GM21825 (cell line): ENCODE data around the gene ALDOC.
"Not testable (repeated sequence)": the region's sequence is repeated elsewhere in the genome, so short reads cannot be mapped to it uniquely, and the experiment has no call there.

ENCODE experiments used
- ATAC-seq: cut with Tn5 transposase; IDR thresholded peaks from one replicate; pipeline ENCODE4 v1.9.1; 2021; ENCODE audit warnings: mild to moderate bottlenecking, moderate library complexity; ENCODE audit not compliant: unreplicated experiment

ALDOC gene

DNA sequence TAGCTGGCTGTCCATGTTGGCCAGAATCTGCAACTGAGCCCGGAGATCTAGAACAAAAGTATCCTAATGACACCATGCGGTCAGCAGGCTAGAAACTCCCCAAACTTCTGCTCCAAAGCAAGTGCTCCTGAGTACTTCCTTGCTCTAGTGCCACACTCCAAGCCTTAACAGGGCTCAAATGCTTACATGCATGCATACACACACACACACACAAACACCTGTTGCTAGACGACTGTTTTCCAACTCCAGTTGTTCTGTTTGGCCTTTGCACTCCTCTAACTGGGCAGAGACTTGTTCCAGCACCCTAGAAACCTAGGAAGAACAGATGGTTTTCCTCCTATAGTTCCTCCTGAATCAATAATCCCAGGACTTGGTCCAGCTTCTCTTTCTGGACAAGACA is 7.7 kb upstream of the ALDOC start:
- ATAC-seq = no peak

DNA sequence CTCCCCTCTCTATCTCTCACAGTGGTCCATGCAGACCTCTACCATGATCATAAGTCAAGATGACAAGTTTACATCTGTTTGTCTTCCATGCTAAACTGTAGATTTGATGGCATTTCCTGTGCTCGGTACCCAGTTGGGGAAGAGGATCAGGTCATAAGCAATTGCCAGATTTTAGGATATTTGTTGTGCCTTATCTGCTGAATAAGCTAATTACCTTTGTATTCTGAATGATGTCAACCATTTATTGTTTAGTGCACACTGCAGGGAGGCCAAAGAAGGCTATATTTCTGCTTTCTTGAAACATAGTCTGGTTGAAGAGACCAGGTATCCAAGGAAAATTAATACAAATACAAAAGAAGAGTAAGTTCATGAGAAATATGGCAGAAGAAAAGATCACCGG is 5.8 kb upstream of the ALDOC start:
- ATAC-seq = no peak

DNA sequence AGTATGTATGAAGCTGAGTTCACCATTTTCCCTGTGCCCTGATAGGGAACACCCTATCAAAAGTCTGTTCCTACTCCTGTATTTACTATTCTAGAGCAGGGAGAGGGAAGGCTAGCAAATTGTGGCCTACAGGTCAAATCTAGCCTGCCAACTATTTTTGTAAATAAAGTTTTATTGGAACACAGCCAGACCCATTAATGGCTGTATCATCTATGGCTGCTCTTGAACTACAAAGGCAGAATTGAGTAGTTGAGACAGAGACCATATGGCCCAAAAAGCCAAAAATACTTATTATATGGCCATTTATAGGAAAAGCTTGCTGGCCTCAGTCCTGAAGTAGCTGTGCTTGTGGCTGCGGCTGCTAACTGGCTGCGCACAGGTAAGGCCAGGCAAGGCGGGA is 4.3 kb upstream of the ALDOC start:
- ATAC-seq = no peak

DNA sequence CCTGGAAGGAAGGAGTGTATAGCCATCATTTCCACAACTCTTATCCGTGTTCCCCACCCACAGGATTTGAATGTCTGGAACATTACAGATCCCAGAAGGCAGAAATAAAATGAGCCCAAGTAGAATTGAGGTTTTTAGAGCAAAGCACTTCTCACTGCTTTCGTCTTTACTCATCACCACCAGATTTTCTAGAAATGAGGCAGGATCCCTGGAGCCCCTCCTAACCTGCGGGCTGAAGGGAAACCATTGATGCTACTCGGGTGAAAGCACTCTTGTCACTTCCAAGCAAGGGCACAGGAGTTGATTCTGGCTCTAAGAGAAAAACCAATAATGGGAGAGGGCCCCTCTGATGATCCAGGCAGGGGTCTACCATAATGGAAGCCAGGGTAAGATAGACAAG is 2.8 kb upstream of the ALDOC start:
- no peak for ATAC-seq

DNA sequence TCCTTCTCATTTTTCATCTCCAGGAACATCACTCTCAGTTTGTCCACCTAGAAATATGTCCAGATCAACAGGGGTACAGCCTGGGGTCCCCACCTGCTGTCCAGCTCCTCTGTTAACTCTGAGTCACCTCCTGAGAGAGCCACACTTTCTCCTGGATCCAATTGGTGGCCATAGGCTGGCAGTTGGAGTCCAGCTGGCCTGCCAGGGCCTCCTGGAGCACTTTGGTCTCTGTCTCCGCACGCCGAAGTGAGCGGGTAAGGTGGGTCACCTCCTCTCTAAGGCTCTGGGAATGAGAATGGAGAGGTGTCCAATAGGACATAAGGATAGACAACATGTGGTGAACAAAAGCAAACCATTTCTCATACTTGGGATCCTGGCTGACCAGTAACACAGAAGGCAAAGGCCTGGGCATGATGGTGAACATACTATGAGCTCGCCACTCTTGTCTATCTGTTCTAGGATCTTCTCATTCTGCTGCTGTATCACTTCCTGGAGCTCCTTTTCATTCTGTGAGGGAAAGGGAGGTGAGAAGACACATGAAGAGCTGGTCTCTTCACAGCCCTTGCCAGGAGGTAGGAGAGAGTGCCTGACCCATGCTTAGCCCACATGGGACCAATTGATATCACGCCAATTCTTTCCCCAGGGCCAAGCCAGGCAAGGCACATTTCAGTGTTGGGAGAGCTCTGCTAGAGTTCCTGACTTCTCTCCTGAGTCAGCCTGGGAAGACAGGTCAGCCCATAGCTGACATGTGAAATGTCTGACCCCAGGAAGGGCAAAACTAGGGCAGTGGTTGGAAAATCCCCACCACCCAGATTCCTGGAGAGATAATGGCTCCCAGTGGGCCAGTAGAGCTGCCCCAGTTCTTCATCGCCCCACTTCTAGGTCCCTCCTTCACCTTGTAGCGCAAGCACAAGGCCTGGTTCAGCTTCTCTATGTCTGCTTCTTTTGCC is 1.8 kb upstream of the ALDOC start:
- ATAC-seq = no peak

DNA sequence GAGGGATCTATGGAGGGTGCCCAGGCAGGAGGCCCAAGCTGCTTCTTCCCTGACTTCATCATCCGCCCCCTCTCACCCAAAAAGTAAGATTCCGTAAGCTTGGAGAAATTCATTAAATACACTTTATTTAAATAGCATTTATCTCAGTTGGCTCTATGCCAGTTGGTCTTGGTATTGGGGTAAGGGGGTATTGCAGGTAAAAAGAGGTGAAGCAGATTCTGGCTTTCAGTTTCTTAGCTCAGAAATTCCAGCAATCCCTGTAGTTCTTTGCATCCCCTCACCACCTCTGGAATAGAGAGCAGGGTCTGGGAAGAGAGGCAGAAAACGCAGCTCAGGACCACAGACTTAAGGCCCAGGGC is 750 bp upstream of the ALDOC start:
- no peak for ATAC-seq

DNA sequence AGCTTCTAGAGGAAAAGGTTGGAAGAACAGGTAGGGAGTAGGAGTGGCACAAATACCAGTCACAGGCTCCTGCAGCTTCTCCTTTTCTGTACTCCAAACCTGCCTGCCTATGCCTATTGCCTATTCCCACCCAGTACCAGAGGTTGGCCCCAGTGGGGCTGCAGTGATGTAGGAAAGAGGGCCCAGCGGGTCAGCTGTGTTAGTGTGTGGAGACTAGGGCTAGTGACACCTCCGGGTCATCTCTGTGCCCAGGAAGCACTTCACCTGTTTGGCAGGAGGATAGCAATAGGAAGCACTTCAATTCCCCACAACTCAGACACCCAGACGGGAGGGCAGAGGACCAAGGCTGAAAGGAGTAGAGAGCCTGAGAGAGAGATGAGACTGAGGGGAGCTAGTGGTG is 679 bp downstream of the ALDOC start:
- ATAC-seq = not testable (repeated sequence)

DNA sequence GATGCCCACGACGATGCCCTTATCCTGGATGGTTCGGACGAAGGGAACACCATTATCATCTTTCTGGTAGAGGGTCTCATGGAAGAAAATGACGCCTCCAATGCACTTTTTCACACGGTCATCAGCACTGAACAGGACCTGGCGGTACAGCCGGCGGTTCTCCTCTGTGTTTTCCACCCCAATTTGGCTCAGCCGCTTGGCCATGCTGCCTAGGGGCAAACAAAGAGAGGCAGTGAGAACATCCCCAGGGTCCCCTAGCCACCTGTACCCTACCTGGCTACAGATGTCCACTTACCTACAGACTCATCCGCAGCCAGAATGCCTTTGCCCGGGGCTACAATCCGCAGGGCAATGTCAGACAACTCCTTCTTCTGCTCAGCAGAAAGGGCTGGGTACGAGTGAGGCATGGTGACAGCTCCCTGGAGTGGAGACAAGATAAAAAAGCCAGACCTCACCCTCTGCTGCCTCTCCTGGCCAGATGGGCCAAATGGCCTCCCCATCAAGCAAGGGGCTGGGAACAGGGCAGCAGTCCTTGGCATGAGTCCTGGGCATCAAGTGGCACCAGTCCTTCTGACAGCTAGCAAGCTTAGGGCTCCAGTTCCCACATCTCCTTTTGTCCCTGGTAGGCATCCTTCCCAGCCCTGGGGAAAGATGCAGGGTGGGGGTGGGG is 1.4 kb downstream of the ALDOC start:
- no peak for ATAC-seq

DNA sequence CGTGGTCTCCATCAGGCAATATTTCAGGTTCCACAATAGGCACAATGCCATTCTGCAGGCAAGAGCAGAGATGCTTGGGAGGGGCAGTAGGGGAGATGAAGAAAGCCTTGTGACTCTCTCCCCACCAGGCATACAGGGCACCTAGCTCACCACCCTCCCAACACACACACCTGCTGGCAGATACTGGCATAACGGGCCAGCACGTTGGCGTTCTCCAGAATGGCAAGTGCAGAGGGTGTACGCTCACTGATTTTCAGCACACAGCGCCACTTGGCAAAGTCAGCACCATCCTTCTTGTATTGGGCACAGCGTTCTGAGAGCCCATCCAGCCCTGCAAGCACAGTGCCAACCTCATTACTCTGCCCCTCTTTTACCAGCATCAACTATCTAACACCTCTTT is 2.2 kb downstream of the ALDOC start:
- no peak for ATAC-seq

DNA sequence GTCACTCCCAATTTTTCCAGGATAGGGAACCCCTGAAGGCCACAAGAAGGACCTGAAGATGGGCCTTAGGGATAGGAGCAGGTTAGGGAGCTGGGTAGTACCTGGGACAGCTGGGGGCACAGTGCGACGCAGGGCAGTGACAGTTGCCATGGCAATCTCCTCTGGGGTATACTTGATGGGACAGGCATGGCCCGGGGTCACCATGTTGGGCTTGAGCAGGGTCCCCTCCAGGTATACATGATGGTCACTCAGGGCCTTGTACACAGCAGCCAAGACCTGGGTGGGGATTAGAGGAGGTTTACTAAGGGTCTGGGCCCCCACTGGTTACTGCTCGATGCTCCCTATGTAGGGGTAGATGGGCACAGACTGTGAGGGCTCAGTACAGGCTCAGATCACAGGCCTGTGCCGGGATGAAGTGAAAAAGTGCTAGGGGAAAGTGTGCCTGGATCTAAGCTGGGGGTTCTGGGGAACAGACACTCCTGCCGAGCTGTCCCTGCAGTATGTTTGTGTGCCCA is 2.7 kb downstream of the ALDOC start:
- no peak for ATAC-seq

DNA sequence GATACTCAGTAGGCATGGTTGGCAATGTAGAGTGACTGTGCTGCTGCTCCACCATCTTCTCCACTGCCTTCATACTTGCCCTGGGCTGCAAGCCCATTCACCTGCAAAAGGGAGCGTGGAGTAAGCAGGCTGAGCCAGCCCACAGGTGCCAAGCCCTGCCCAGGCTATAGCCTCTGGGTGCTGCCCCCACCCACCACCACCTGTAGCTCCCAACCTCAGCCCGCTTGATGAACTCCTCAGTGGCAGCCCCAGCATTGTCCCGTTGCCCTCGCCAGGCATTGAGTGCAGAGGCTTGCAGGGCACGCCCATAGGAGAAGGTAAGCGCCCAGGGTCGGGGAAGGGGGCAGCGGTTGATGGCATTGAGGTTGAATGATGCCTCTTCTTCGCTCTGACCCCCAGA is 3.2 kb downstream of the ALDOC start:
- no peak for ATAC-seq

DNA sequence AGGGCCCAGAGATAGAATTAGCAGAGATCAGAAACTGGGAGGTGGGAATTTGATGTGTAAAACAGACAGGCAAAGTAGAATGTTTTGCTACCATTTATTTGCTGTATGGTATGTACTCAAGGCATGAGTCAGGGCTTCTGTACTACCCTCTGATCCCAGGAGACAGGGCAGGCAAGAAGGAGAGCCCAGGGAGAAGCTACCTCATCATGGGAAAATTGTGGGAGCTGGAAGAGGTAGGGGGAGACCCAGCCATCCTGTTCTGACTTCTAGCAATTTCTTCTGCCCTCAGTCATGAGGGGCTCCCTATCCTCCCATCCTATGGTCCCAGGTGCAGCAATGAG is 3.7 kb downstream of the ALDOC start:
- ATAC-seq = no peak

DNA sequence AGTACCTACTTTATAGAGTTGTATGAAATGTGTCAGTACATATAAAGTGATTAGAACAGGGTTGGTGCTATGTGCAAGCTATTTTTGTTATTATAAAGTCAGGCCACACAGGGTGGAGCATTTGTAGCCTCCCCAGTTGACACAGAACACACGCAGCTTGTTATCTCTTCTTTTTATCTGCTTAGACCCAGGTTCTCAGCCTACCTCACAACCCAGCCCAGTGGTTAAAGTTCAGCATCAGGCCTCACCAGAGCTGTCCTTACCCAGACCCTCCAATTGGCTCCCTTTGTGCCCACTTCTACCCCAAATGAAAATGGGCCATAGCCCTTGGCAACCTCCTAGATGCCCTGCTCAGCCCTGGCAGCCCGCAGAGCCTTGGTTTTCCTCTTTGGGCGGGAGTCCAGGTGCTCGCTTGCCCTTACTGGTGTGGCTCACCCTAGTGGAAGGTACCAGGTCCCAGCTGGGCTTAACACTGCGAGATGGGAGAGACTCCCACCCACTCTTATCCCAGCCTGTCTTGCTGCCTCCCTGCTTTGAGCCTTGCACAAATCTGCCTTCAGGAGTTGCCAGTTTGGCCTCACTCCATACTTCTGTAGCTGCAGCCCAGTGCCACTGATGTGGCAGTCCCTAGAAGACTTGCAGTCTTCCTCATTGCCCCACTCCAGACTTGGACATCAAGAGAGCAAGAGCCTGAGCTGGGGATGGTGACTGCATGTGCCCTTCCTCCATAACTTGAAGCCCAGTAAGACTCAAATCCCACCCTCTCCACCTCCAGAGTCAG is 4.2 kb downstream of the ALDOC start:
- no peak for ATAC-seq

DNA sequence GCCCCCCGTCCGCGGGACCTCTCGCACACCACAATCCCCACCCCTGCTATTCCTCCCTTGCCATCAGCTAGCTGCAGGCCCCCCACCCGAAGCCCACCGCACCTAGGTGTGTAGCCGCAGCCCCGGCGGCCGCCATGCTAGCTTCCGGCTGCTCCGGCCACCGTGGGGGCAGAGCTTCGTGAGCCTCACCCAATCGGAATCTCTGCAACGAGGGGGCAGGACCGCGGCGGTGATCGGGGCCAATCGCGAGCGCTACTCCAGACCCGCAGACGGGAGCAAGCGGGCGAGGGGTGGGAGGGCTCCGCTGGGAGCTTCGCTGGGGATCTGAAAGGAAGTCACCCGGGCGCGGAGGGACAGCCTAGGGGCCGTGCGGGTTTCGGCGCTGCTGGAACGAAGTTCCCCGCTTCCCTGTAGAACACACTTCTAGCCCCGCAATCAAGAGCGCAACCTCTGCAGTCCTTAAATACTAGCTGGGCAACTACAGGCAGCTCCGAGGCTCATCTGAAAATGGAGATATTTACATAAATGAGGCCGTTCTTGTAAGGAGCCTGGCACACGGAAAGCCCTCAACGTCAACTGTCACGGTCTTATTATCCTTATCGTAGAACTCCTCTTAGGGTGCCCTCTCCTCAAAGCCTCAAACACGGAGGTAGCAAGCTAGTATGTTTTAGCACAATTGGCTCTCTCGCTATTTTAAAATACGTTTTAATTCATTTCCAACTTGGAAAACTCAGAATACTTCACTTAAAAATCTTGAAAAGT is 5.2 kb downstream of the ALDOC start, which contains the start of gene PIGS:
TSS of gene PIGS (minus strand) at position 164 of the 762 bp plus-strand sequence. CDS start at position 136, 28 bp downstream.
- ATAC-seq = peak; percentile 71

DNA sequence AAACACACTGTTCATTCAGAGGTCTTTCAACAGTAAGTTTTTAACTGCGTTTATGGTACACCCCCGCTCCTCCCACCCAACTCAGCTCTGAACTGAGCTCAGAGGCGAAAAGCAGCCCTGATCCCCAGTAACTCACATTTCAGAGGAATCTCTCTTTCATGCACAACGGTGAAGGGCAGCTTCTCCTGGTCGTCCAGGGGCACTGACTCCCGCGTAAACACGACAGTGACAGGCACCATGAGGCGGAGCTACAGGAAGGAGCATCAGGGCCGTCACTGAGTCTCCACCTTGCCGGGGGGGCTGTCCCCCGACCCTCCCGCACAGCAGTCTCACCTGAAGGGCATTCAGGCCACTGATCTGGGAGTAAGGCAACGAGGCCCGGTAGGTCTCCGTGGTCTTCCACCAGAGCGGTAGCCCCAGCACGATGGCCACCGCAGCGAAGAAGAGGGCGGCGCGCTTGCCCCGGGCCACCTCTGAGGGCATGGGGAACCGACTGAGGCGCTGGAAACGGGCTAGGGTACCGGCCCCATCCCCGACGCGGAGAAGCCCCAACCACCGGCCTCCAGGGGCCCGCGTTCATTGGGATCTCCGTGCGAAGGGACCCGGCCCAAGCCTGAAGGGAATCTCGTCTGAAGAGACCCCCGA is 5.9 kb downstream of the ALDOC start:
- ATAC-seq = peak; percentile 31

DNA sequence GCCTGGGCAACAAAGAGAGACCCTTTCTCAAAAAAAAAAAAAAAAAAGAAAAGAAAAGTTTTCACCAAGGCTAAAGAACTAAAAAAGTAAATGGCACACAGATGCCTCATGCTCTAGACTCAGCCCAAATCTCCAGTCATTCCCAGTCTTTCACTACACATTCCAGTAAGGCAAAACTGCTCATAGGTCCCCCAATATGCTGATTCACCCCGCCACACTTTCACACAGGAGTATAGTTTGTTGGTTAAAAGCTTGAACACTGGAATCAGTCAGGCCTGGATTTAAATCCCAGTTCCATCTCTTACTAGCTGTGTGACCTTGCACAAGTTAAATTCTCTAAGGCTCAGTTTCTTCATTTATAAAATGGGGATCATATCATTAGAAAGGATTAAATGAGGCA is 7.2 kb downstream of the ALDOC start:
- no peak for ATAC-seq

DNA sequence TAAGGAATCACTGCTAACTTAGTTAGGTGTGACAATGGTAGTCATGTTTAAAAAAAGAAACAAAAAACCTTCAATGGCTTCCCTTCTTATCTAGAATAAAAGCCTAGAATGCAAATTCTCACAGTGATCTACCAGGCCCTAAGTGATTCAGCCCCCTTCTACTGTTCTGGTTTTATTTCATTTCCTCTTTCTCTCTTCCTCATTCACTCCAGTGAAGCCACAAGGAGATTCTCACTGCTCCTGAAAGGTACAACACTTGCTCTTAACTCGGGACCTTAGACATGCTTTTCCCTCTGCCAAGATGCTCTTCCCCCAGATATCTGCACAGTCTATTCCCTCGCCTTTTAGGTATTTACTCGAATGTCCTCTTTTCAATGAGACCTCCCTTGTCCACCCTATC is 9.1 kb downstream of the ALDOC start:
- no peak for ATAC-seq

DNA sequence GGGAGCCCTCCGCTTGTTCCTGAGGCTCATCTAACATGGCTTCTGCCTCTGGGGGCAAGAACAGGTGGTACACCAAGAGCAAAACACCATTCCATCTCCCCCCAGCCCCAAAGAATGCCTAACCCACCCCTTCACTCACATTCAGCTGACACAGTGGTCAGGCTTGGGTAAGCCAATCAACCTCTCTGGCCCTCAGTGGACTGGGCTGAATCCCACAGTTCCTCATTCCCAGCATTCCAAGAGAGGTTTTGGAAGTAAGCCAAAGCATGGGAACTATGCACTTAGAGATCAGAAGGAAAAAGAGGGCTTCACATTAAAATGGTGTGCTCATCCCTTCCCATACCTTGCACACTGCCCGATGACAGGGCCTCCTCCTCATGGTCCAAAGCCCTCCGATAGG is 13.2 kb downstream of the ALDOC start:
- ATAC-seq = no peak

DNA sequence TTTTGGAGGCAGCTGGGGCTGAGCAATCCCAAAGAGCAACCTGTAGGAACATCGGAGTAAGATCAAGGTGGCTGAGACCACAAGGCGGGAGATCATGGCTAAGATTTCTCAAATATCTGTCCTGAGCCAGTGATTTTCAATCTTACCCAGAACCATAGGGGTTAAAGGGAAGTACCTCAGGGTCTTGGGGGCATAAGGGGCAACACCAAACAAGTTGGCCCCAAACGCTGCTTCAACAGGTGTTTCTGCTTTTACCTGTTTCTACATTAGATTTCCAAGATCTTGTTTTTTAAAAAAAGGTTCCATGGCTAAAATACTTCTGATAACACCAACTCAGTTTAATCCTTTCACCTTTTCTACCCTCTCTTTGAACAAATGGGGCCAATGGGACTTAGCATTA is 21.7 kb downstream of the ALDOC start:
- ATAC-seq = no peak

DNA sequence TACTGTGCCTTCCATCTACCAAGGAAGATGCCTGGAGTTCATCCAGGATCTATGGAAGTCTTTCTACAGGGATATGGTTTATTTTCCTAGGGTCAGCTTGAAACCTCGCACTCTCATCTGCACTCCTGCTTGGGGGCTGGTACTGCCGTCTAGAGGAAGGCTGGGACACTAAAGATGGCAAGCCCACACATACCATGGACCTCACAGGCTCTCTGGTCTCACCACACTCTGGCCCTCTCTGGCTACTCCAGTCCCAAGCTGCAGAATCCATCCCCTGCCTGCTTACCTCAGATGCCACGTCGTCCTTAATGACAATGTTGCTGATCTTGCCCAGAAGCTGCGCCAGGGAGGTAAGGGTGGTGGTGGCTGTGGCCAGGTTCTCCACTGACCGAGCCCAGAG is 22.1 kb downstream of the ALDOC start:
- no peak for ATAC-seq
